Esophagus squamous epithelium (tissue), 5 donors: ENCODE data around the gene ITIH5. TPM values are rescaled to one million over a fixed set of nuclear protein-coding genes. Genes with fewer than 3 reads are reported as not detected.

Source experiments
- DNase-seq: peaks from one replicate; lab custom pipeline; 2025; lab: John Stamatoyannopoulos, UW
- H3K27ac ChIP-seq, 4 donors: fragments of 200-600 bp; sonication (generic); one replicate each; pipeline ENCODE4 v1.5.1; 2016 to 2019; ENCODE audit warnings: mild to moderate bottlenecking in 1 of 4
- H3K27me3 ChIP-seq, 4 donors: fragments of 200-600 bp; sonication (generic); 1 replicate in 3 of 4; 2 replicates in 1 of 4; pipeline versions ENCODE4 v1.5.1 to v1.6.0; 2017 to 2021; ENCODE audit warnings: antibody characterized with exemption in 1 of 4
- H3K36me3 ChIP-seq, 3 donors: fragments of 200-600 bp; sonication (generic); one replicate each; pipeline ENCODE4 v1.5.1; 2016 to 2019
- H3K4me1 ChIP-seq, 3 donors: fragments of 200-600 bp; sonication (generic); one replicate each; pipeline ENCODE4 v1.5.1; 2017 to 2019
- H3K4me3 ChIP-seq, 4 donors: fragments of 200-600 bp; sonication (generic); 1 replicate in 3 of 4; 2 replicates in 1 of 4; pipeline ENCODE4 v1.5.1; 2016 to 2019; ENCODE audit warnings: mild to moderate bottlenecking in 2 of 4, moderate library complexity in 1 of 4
- H3K9me3 ChIP-seq, 3 donors: fragments of 200-600 bp; sonication (generic); one replicate each; pipeline ENCODE4 v1.5.1; 2016 to 2019
- CTCF ChIP-seq, 6 experiments: fragments of 450-650 bp in 4 of 6; fragments of 200-600 bp in 2 of 6; sonication (generic) in 2 of 6; IDR thresholded peaks; one replicate each; pipeline ENCODE4 v1.5.1; 2016 to 2019; ENCODE audit warnings: antibody characterized with exemption in 6 of 6, mild to moderate bottlenecking in 4 of 6, moderate library complexity in 4 of 6
- POLR2A ChIP-seq, 4 donors: fragments of 450-650 bp; IDR thresholded peaks; one replicate each; pipeline ENCODE4 v1.6.1; 2017; ENCODE audit warnings: antibody characterized with exemption in 4 of 4, mild to moderate bottlenecking in 4 of 4, moderate library complexity in 3 of 4
- whole genome bisulfite sequencing, 2 donors: methylation state at CpG; one replicate each; pipeline ENCODE4 v1.1.5; 2018; 5-methylcytosine and 5-hydroxymethylcytosine counted together
- intact Hi-C: fragments of 100-400 bp; cut with DNase I; formaldehyde crosslinking; loops from one replicate; pipeline ENCODE4 v1.15.0; 2022
- total RNA-seq, 4 donors: library from RNA; depleted of rRNA; stranded (reverse); fragments of >200 nt; gene quantifications; one replicate each; pipeline ENCODE4 v1.1.0, GENCODE V29; 2016
- donor health status: DM: yes; HTN: yes; CAD: no.

Gene ITIH5
- total RNA-seq, 4 donors from 2014 or later: 2.2 to 21.4 (median 3.3) TPM

- TF ChIP-seq CTCF (IDR thresholded peaks at IDR 0.05): no peak
- no peak for TF ChIP-seq POLR2A (IDR thresholded peaks at IDR 0.05)
- DNase-seq: no peak
- Histone ChIP-seq H3K27ac (peak overlapping the region in 2 of 4 donors; percentile 7 to 55), H3K4me3 (no peak overlapping the region), H3K27me3 (no peaks in the 10 kb centered on the region), H3K36me3 (peaks cover 0 to 19% (median 0%) of the 10 kb centered on the region in 3 donors), H3K9me3 (no peaks in the 10 kb centered on the region), H3K4me1 (peaks cover 0 to 7% (median 0%) of the 10 kb centered on the region in 3 donors)
- WGBS, 2 donors: 48 to 57% methylated on average over 3 of the region's 3 CpGs
- intact Hi-C loops: no loop called here
Measured at GRCh38 chr10:7572391-7572790, 94.4 kb downstream of the ITIH5 start.

DNA sequence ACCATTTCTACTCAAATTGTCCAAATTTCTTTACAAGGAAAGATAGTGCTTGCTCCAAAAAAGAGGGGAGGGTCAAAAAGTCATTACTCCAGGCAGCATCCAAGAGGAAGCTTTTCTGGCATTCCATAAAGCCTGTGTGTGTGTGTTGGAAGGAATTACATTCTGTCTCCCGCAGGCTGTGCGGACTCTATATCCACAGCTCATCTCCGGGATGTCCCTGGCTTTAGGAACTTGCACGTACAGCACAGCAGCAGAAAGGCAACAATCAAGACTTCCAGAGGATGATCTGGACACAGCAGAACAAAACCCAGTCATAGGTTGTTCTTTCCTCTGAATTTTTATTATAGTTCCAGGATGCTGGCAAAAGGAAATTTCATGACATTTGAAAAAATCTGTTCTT lies 94.8 kb downstream of the ITIH5 start:
- TF ChIP-seq CTCF (IDR thresholded peaks at IDR 0.05) (no peak), POLR2A (IDR thresholded peaks at IDR 0.05) (no peak)
- H3K4me1 ChIP-seq: peaks cover 0 to 7% (median 0%) of the 10 kb centered on the region in 3 donors
- H3K4me3 ChIP-seq: no peak overlapping the region
- DNase-seq: no peak
- no peaks in the 10 kb centered on the region for H3K27me3 ChIP-seq
- intact Hi-C loops: no loop called here
- 70 to 85% methylated on average over 4 of the region's 4 CpGs for WGBS, 2 donors
- peak overlapping the region in 3 of 4 donors; percentile 7 to 55 (median 33) for H3K27ac ChIP-seq
- no peaks in the 10 kb centered on the region for H3K9me3 ChIP-seq
- H3K36me3 ChIP-seq: peaks cover 0 to 19% (median 0%) of the 10 kb centered on the region in 3 donors

DNA sequence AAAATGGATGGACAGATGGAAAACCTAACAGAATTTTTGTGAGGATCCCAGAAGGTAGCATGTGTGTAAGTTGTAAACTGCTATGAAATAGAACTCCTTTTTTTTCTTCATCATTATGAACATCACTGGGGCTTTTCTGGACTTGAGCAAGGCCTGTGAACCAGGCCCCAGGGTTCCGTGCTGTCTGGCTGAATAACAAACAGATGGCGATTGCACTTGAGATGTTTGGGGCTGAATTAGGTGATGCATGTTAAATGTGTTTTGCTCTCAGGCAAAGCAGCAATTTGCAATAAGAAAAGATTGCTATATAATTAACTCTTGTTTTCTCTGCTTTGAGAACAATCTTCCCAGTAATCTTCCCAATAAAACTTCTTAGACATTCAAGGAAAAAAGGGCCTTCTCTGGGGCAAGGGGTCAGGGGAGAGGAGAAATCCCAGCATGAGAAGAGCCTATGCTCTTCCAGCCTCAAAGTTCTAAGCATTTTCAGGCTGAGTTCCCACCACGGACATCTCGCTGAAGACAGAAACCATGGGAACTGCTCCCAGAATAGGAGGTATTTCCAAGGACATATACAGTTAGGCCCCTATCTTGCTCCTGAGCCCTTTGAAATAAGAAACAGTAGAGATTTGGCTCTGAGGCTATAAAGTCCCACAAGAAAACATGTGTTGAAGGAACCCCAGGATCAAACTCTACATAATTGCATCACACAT lies 98.7 kb downstream of the ITIH5 start:
- Histone ChIP-seq H3K27ac (no peak overlapping the region), H3K9me3 (no peaks in the 10 kb centered on the region), H3K36me3 (no peaks in the 10 kb centered on the region), H3K4me3 (no peak overlapping the region), H3K27me3 (no peaks in the 10 kb centered on the region), H3K4me1 (peaks cover 9 to 20% (median 10%) of the 10 kb centered on the region in 3 donors)
- WGBS, 2 donors: 70 to 78% methylated on average over 4 of the region's 4 CpGs
- DNase-seq: no peak
- TF ChIP-seq POLR2A (IDR thresholded peaks at IDR 0.05): no peak
- TF ChIP-seq CTCF (IDR thresholded peaks at IDR 0.05): no peak
- intact Hi-C loops: no loop called here

DNA sequence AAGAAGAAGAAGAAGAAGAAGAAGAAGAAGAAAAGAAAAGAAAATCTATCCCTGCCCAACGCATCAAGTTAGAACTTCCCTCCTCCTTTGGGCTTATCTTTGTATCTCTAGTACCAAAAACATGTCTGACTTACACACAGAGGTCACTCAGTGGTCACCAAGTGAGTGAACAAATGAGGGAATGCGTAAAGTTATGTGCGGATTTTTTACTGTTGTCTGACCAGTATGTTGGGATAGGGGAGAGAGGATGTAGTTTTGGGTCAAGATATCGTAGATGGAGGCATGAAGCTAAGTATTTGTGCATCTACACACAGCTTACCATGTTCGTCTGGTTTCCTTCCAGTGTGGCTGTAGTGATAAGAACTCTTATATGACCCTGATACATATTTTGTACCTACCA lies 99.9 kb downstream of the ITIH5 start:
- Histone ChIP-seq H3K36me3 (no peaks in the 10 kb centered on the region), H3K4me3 (no peak overlapping the region), H3K9me3 (no peaks in the 10 kb centered on the region), H3K27ac (no peak overlapping the region), H3K27me3 (no peaks in the 10 kb centered on the region), H3K4me1 (peaks cover 12 to 27% (median 18%) of the 10 kb centered on the region in 3 donors)
- intact Hi-C loops: no loop called here
- no peak for DNase-seq
- no peak for TF ChIP-seq CTCF (IDR thresholded peaks at IDR 0.05)
- no peak for TF ChIP-seq POLR2A (IDR thresholded peaks at IDR 0.05)
- WGBS, 2 donors: 85 to 91% methylated on average over 5 of the region's 5 CpGs

DNA sequence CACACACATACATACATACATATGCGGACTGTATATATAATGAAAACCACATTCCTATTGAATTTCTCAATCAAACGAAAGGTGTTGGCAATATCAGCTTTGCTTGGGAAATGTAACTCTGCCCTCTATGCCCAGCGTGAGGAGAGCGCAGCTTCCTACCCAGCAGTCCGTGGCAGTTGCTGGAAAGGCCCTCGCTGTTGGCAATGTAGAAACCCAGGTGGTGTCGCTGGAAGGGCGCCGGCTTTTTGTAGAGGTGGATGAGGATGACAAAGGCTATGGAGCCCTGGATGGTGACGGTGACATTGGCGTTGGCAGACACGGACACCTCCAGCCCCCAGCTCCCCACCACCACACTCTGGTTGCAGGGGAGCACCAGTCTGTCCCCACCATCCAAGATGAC lies 100.9 kb downstream of the ITIH5 start:
- Histone ChIP-seq H3K9me3 (no peaks in the 10 kb centered on the region), H3K4me1 (peaks cover 21 to 35% (median 25%) of the 10 kb centered on the region in 3 donors), H3K4me3 (no peak overlapping the region), H3K36me3 (no peaks in the 10 kb centered on the region), H3K27ac (no peak overlapping the region), H3K27me3 (peaks cover 0 to 4% (median 0%) of the 10 kb centered on the region in 4 donors)
- WGBS, 2 donors: 91 to 93% methylated on average over 10 of the region's 12 CpGs
- DNase-seq: no peak
- intact Hi-C loops: no loop called here
- TF ChIP-seq CTCF (IDR thresholded peaks at IDR 0.05): no peak
- no peak for TF ChIP-seq POLR2A (IDR thresholded peaks at IDR 0.05)
